Lower lobe of right lung (tissue), 2 donors: Measurements from ENCODE around the gene KIF26B. TPM values are rescaled to one million over a fixed set of nuclear protein-coding genes. Genes with fewer than 3 reads are reported as not detected.

Experiments
- ATAC-seq, 2 donors: fragments of 200-7000 bp; cut with Tn5 transposase; one replicate each; pipeline ENCODE4 v1.9.1; 2020 to 2022; ENCODE audit warnings: mild to moderate bottlenecking in 2 of 2, moderate library complexity in 2 of 2
- DNase-seq: peaks from one replicate; pipeline ENCODE4 v3.0.0-alpha.2; 2020
- H3K27ac ChIP-seq: fragments of 200-600 bp; one replicate; pipeline ENCODE4 v1.8.0; 2022
- H3K27me3 ChIP-seq: fragments of 200-600 bp; one replicate; pipeline ENCODE4 v1.8.0; 2022; ENCODE audit warnings: low read depth
- H3K36me3 ChIP-seq: fragments of 200-600 bp; one replicate; pipeline ENCODE4 v1.8.0; 2022; ENCODE audit warnings: mild to moderate bottlenecking
- H3K4me1 ChIP-seq: fragments of 200-600 bp; one replicate; pipeline ENCODE4 v1.8.0; 2022
- H3K4me3 ChIP-seq: fragments of 200-600 bp; one replicate; pipeline ENCODE4 v1.8.0; 2022; ENCODE audit warnings: mild to moderate bottlenecking
- H3K9me3 ChIP-seq: fragments of 200-600 bp; one replicate; pipeline ENCODE4 v1.8.0; 2022
- CTCF ChIP-seq: fragments of 200-600 bp; IDR thresholded peaks from one replicate; pipeline ENCODE4 v1.8.0; 2022; ENCODE audit warnings: antibody characterized with exemption, mild to moderate bottlenecking
- intact Hi-C: fragments of 100-400 bp; cut with DNase I; formaldehyde crosslinking; loops from one replicate; pipeline ENCODE4 v1.11.0; 2022
- total RNA-seq: library from RNA; stranded (reverse); fragmentation: NEBNext Ultra II Directional; extraction: Animal tissue kit (Norgen Biotek cat#: 25700); gene quantifications from one replicate; pipeline ENCODE4 v1.2.1, GENCODE V29; 2021
- donor health status: DM: no; HTN: yes; CAD: no; lungs with severe emphysema.

KIF26B gene
- total RNA-seq, 1 donor from 2014 or later = 1.2 TPM

GRCh38 chr1:245432228-245432875 is 277.6 kb downstream of the KIF26B start:
- ATAC-seq (no peak), DNase-seq (no peak)
- no peak overlapping the region for H3K4me3 ChIP-seq

GRCh38 chr1:245433561-245433960 is 278.8 kb downstream of the KIF26B start:
- no peak for DNase-seq
- intact Hi-C loops = no loop called here
- no peaks in the 10 kb centered on the region for H3K27me3 ChIP-seq
- ATAC-seq = no peak
- H3K4me1 ChIP-seq = no peaks in the 10 kb centered on the region
- H3K4me3 ChIP-seq = no peak overlapping the region
- H3K27ac ChIP-seq = no peak overlapping the region
- H3K36me3 ChIP-seq = no peaks in the 10 kb centered on the region
- no peak for TF ChIP-seq CTCF
- no peaks in the 10 kb centered on the region for H3K9me3 ChIP-seq

More at GRCh38 chr1:245432228-245432875, 277.6 kb downstream of the KIF26B start:
- no peaks in the 10 kb centered on the region for H3K9me3 ChIP-seq
- H3K27ac ChIP-seq = no peak overlapping the region
- no peaks in the 10 kb centered on the region for H3K4me1 ChIP-seq
- no peaks in the 10 kb centered on the region for H3K36me3 ChIP-seq
- H3K27me3 ChIP-seq = no peaks in the 10 kb centered on the region
- no peak for TF ChIP-seq CTCF
- intact Hi-C loops = no loop called here

- Histone ChIP-seq H3K9me3 (no peaks in the 10 kb centered on the region), H3K36me3 (no peaks in the 10 kb centered on the region), H3K27me3 (no peaks in the 10 kb centered on the region), H3K4me3 (no peak overlapping the region), H3K4me1 (no peaks in the 10 kb centered on the region), H3K27ac (no peak overlapping the region)
- DNase-seq (no peak), ATAC-seq (no peak)
- intact Hi-C loops = no loop called here
- no peak for TF ChIP-seq CTCF
Measured at GRCh38 chr1:245434280-245434679, 279.5 kb downstream of the KIF26B start.

GRCh38 chr1:245436407-245436806 is 281.6 kb downstream of the KIF26B start:
- H3K4me1 ChIP-seq = no peaks in the 10 kb centered on the region
- ATAC-seq = no peak
- no peak for DNase-seq
- H3K9me3 ChIP-seq = no peaks in the 10 kb centered on the region
- H3K27ac ChIP-seq = no peak overlapping the region
- intact Hi-C loops = no loop called here
- H3K27me3 ChIP-seq = no peaks in the 10 kb centered on the region
- no peak overlapping the region for H3K4me3 ChIP-seq
- H3K36me3 ChIP-seq = no peaks in the 10 kb centered on the region
- TF ChIP-seq CTCF = no peak

- intact Hi-C loops = no loop called here
Measured at GRCh38 chr1:245437369-245438062, 282.7 kb downstream of the KIF26B start.

More at GRCh38 chr1:245437369-245438062, 282.7 kb downstream of the KIF26B start:
- ATAC-seq = no peak
- DNase-seq = no peak
- Histone ChIP-seq H3K4me1 (no peaks in the 10 kb centered on the region), H3K27me3 (no peaks in the 10 kb centered on the region), H3K36me3 (no peaks in the 10 kb centered on the region), H3K4me3 (no peak overlapping the region), H3K9me3 (no peaks in the 10 kb centered on the region), H3K27ac (no peak overlapping the region)
- TF ChIP-seq CTCF = no peak
